Neutrophil (primary cell): ENCODE data around the gene MT1X.

Experiments
- H3K27ac ChIP-seq: fragments of 200-600 bp; sonication (generic); 2 replicates; pipeline ENCODE4 v1.5.1; 2016; ENCODE audit warnings: mild to moderate bottlenecking, moderate library complexity
- H3K27me3 ChIP-seq: fragments of 200-600 bp; sonication (generic); 2 replicates; pipeline ENCODE4 v1.6.0; 2016; ENCODE audit warnings: mild to moderate bottlenecking
- H3K36me3 ChIP-seq: fragments of 200-600 bp; sonication (generic); 2 replicates; pipeline ENCODE4 v1.5.1; 2017
- H3K4me1 ChIP-seq, 2 experiments: fragments of 200-600 bp in 1 of 2; sonication (generic) in 1 of 2; 1 replicate in 1 of 2; 2 replicates in 1 of 2; pipeline versions ENCODE4 v1.5.1 to v1.6.1; 2013 to 2016; ENCODE audit warnings: low read depth in 1 of 2, low read length in 1 of 2, mild to moderate bottlenecking in 1 of 2, moderate library complexity in 1 of 2; ENCODE audit not compliant: control insufficient read depth in 1 of 2, insufficient read depth in 1 of 2
- H3K4me3 ChIP-seq, 2 experiments: fragments of 200-600 bp in 1 of 2; sonication (generic) in 1 of 2; 1 replicate in 1 of 2; 2 replicates in 1 of 2; pipeline ENCODE4 v1.5.1; 2013 to 2016; ENCODE audit warnings: low read depth in 1 of 2, low read length in 1 of 2, mild to moderate bottlenecking in 1 of 2, moderate library complexity in 1 of 2
- H3K9me3 ChIP-seq: fragments of 200-600 bp; sonication (generic); 2 replicates; pipeline ENCODE4 v1.5.1; 2016
- CTCF ChIP-seq: fragments of 200-600 bp; sonication (generic); IDR thresholded peaks from 2 replicates; pipeline ENCODE4 v1.5.1; 2016; ENCODE audit warnings: antibody characterized with exemption

The MT1X gene

GRCh38 chr16:56695246-56695645 is 13.0 kb downstream of the MT1X start:
- Histone ChIP-seq H3K4me3 (no peak overlapping the region), H3K36me3 (no peaks in the 10 kb centered on the region), H3K27me3 (no peaks in the 10 kb centered on the region), H3K4me1 (no peaks in the 10 kb centered on the region), H3K9me3 (no peaks in the 10 kb centered on the region), H3K27ac (no peak overlapping the region)
- TF ChIP-seq CTCF, result no peak

GRCh38 chr16:56697456-56698155 is 15.3 kb downstream of the MT1X start:
- Histone ChIP-seq H3K27ac (no peak overlapping the region), H3K4me1 (peaks cover 0 to 7% of the 10 kb centered on the region in 2 experiments), H3K27me3 (no peaks in the 10 kb centered on the region), H3K36me3 (no peaks in the 10 kb centered on the region), H3K9me3 (no peaks in the 10 kb centered on the region), H3K4me3 (no peak overlapping the region)
- no peak for TF ChIP-seq CTCF

GRCh38 chr16:56700195-56700594 is 17.9 kb downstream of the MT1X start:
- H3K36me3 ChIP-seq, result no peaks in the 10 kb centered on the region
- TF ChIP-seq CTCF, result no peak
- peaks cover 0 to 7% of the 10 kb centered on the region in 2 experiments for H3K4me1 ChIP-seq
- H3K9me3 ChIP-seq, result no peaks in the 10 kb centered on the region
- H3K4me3 ChIP-seq, result no peak overlapping the region
- H3K27me3 ChIP-seq, result no peaks in the 10 kb centered on the region
- H3K27ac ChIP-seq, result no peak overlapping the region

- no peaks in the 10 kb centered on the region for H3K9me3 ChIP-seq
- no peaks in the 10 kb centered on the region for H3K27me3 ChIP-seq
- no peak overlapping the region for H3K4me3 ChIP-seq
- no peaks in the 10 kb centered on the region for H3K36me3 ChIP-seq
- no peak overlapping the region for H3K27ac ChIP-seq
- TF ChIP-seq CTCF, result no peak
- H3K4me1 ChIP-seq, result peaks cover 0 to 7% of the 10 kb centered on the region in 2 experiments
These were observed 18.4 kb downstream of the MT1X start for GRCh38 chr16:56700631-56701030.

- Histone ChIP-seq H3K27ac (no peak overlapping the region), H3K4me1 (peaks cover 0 to 7% of the 10 kb centered on the region in 2 experiments), H3K4me3 (no peak overlapping the region), H3K27me3 (no peaks in the 10 kb centered on the region), H3K36me3 (no peaks in the 10 kb centered on the region), H3K9me3 (no peaks in the 10 kb centered on the region)
- no peak for TF ChIP-seq CTCF
These were observed 19.3 kb downstream of the MT1X start for GRCh38 chr16:56701534-56701933.
